HG03196 (cell line): Measurements from ENCODE around the gene LTA.
A peak's percentile ranks its signal among the peaks of the same experiment; 100 is the strongest.
"Not testable (repeated sequence)": the region's sequence is repeated elsewhere in the genome, so short reads cannot be mapped to it uniquely, and the experiment has no call there.

Source experiments
- ATAC-seq: cut with Tn5 transposase; IDR thresholded peaks from one replicate; pipeline ENCODE4 v1.9.1; 2021; ENCODE audit not compliant: unreplicated experiment

Gene LTA

DNA sequence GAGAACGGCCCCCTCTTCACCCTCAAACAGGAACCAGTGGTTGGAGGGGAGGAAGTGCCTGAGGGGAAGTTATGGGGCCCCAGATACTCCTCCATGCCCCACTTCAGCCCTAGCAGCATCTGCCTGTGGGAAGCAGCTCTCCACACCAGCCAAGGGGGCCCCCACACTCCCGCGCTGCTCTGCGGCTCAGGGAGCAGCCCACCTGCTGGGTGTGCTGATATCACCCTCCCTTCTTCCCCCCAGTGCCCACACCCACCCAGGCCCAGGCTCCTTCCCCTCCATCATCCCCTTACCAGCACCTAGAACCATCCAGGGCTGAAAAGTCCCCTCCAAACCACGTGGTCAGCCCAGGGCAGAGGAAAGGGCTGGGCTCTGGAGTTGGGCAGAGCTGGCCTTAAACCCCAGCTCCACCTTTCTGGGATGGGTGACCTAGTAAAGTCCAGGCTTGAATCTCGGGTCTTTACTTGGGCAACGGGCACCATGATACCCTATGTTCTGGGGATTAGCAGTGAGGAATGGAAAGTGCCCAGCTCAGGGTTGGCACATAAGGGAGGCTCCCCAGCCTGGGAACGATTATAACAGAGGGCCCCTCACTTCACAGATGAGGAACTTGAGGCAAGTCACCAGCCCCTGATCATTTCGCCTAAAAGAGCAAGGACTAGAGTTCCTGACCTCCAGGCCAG lies 14.7 kb downstream of the LTA start:
- no peak for ATAC-seq

DNA sequence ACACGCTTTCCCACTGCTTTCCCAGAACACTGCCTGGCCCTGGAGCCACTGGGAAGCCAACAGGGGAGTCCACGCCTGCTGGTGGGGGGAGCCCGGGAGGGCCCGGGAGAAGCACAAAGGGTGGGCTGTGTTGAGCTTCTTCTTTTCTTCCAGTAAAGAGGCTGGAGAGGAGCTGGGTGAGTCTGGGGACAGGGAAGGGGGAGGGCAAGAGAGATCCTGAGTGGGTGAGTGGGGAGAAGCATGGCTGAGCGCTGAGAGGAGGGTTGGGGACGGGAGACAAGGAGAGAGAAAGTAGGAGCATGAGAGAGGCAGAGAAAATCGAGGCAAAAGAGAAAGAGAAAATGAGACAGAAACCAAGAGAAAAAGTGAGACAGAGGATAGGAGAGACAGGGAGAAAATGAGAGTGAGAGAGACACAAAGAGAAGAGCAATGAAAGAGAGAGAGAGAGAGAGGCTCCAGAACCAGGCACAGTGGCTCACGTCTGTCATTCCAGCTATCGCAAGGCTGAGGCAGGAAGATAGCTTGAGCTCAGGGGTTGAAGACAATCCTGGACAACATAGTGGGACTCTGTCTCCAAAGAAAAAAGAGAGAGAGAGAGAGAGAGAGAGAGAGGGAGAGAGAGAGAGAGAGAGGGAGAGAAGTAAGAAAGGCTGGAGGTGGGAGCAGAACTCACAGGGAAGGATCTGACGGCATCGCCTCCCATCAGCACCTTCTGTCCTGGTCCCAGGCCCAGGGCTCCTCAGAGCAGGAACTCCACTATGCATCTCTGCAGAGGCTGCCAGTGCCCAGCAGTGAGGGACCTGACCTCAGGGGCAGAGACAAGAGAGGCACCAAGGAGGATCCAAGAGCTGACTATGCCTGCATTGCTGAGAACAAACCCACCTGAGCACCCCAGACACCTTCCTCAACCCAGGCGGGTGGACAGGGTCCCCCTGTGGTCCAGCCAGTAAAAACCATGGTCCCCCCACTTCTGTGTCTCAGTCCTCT lies 16.0 kb downstream of the LTA start:
- ATAC-seq: no peak

GRCh38 chr6:31588871-31589650 lies 17.0 kb downstream of the LTA start:
- ATAC-seq: no peak

GRCh38 chr6:31590691-31591090 lies 18.6 kb downstream of the LTA start:
- not testable (repeated sequence) for ATAC-seq

- no peak for ATAC-seq
Observed at GRCh38 chr6:31592396-31592771, 20.3 kb downstream of the LTA start.

GRCh38 chr6:31597006-31597405 lies 24.9 kb downstream of the LTA start:
- ATAC-seq: no peak

DNA sequence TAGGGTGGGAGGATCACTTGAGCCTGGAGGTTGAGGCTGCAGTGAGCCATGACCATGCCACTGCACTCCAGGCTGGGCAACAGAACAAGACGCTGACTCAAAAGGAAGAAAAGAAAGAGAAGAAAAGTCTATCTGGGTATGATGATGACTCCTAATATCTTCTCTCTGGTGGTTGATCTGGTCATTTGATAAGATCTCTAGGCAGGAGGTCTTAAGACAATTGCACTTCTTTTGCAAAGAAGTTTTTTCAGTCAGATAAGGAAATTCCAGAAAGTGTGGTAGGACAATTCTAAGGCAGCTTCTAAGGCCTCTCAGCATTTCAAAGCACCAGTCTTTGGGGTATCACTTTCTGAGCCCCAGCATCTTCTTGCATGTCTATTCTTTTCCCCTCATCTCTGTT lies 35.2 kb downstream of the LTA start:
- no peak for ATAC-seq

- ATAC-seq: no peak
Observed at GRCh38 chr6:31609519-31610406, 37.7 kb downstream of the LTA start.

DNA sequence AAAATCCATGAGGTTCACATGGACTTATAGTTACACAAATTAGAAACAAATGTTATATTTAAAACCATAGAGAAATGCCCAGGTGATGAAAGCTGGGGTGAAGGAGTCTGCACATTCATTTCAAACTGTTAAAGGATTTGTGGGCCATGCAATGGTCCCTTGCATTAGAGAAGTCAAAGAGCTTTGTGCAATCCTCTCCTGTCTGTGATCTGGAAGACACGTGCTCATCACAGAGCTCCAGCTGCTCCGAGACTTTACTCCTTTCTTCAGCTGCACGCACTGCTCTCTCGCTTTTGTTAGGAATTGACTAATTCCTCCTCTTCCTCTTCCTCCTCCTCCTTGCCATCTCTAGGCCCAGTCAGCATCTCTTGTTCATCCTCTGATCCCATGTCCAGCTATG lies 38.9 kb downstream of the LTA start:
- no peak for ATAC-seq

- no peak for ATAC-seq
Observed at GRCh38 chr6:31614075-31614619, 42.1 kb downstream of the LTA start.

- ATAC-seq: no peak
Observed at GRCh38 chr6:31614684-31615578, 42.8 kb downstream of the LTA start, which contains the start of gene AIF1. Gene AIF1, plus strand, starts transcription at chr6:31615234. Its CDS starts 96 bp downstream, at chr6:31615330.

- ATAC-seq: no peak
Observed at GRCh38 chr6:31615748-31616147, 43.7 kb downstream of the LTA start.

- no peak for ATAC-seq
Observed at GRCh38 chr6:31617010-31617409, 44.9 kb downstream of the LTA start.

- ATAC-seq: peak; percentile 80
Observed at GRCh38 chr6:31619805-31620585, 47.9 kb downstream of the LTA start.

- peak; percentile 47 for ATAC-seq
Observed at GRCh38 chr6:31620586-31621319, 48.7 kb downstream of the LTA start, which contains the start of gene PRRC2A. Gene PRRC2A, plus strand, starts transcription at chr6:31620715. Its CDS starts 2,075 bp downstream, at chr6:31622790.

GRCh38 chr6:31621320-31621939 lies 49.3 kb downstream of the LTA start:
- ATAC-seq: no peak

DNA sequence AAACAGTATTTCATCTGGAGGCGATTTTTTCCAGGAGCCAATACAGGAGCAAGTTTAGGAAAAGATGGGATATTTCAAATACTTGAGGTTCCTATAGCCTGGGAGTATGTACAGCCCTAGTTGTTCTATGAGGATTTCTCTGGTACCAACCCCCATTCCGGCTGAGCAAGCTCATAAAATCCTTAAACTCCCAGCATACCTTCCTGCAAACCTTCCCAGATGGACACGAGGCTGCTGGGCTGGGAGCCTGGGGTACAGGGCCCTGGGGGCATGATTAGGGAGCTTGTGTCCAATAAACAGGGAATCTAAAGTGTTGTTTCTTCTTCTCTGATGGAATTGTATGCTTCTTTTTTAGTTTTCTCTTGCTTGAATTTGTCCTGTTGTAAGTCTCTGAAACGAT lies 49.9 kb downstream of the LTA start:
- ATAC-seq: no peak
